Measurements from ENCODE around the gene EMILIN1. TPM values are rescaled to one million over a fixed set of nuclear protein-coding genes. Genes with fewer than 3 reads are reported as not detected.

The EMILIN1 gene
- total RNA-seq, 1 donor: 137 TPM

DNA sequence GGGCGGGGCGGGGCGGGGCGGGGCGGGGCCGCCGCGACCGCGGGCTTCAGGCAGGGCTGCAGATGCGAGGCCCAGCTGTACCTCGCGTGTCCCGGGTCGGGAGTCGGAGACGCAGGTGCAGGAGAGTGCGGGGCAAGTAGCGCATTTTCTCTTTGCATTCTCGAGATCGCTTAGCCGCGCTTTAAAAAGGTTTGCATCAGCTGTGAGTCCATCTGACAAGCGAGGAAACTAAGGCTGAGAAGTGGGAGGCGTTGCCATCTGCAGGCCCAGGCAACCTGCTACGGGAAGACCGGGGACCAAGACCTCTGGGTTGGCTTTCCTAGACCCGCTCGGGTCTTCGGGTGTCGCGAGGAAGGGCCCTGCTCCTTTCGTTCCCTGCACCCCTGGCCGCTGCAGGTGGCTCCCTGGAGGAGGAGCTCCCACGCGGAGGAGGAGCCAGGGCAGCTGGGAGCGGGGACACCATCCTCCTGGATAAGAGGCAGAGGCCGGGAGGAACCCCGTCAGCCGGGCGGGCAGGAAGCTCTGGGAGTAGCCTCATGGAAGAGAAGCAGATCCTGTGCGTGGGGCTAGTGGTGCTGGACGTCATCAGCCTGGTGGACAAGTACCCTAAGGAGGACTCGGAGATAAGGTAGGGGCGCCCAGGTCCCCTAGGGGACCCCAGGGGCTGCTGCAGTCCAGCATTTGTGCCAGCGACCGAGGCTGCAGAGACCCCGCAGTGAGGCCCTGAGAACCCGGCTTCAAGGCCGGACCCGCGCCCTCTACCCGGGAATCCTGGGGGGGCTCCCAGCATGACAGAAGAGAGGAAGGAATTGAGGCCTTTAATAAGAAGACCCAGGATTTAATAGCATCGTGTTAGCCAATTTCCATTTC lies 8.5 kb downstream of the EMILIN1 start, which contains the start of gene KHK:
TSS of gene KHK (plus strand) at position 49 of the 870 bp plus-strand sequence. CDS start at position 537, 488 bp downstream.
- Histone ChIP-seq H3K79me2 (ENCODE audit: insufficient read depth, low read length) (peaks cover 3% of the 10 kb centered on the region), H2AFZ (ENCODE audit: low read length) (no peak within 1 kb of the TSS), H3K36me3 (ENCODE audit: insufficient read depth, low read length) (peaks cover 20% of the 10 kb centered on the region), H4K20me1 (ENCODE audit: insufficient read depth, low read length) (peaks cover 19% of the 10 kb centered on the region), H3K27me3 (ENCODE audit: insufficient read depth, low read length) (no peaks in the 10 kb centered on the region), H3K9me3 (ENCODE audit: low read depth, low read length) (no peaks in the 10 kb centered on the region), H3K27ac (ENCODE audit: low read depth, low read length) (peak within 1 kb of the TSS; percentile 17), H3K4me2 (ENCODE audit: insufficient read depth, low read length) (peak within 1 kb of the TSS; percentile 79), H3K4me3 (ENCODE audit: insufficient read depth, low read length) (peak within 1 kb of the TSS; percentile 73), H3K4me1 (ENCODE audit: insufficient read depth, low read length) (peaks cover 4% of the 10 kb centered on the region)
- TF ChIP-seq, protein P1, sequence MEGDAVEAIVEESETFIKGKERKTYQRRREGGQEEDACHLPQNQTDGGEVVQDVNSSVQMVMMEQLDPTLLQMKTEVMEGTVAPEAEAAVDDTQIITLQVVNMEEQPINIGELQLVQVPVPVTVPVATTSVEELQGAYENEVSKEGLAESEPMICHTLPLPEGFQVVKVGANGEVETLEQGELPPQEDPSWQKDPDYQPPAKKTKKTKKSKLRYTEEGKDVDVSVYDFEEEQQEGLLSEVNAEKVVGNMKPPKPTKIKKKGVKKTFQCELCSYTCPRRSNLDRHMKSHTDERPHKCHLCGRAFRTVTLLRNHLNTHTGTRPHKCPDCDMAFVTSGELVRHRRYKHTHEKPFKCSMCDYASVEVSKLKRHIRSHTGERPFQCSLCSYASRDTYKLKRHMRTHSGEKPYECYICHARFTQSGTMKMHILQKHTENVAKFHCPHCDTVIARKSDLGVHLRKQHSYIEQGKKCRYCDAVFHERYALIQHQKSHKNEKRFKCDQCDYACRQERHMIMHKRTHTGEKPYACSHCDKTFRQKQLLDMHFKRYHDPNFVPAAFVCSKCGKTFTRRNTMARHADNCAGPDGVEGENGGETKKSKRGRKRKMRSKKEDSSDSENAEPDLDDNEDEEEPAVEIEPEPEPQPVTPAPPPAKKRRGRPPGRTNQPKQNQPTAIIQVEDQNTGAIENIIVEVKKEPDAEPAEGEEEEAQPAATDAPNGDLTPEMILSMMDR (IDR thresholded peaks at IDR 0.05; ENCODE audit: extremely low read depth, low read depth, low read length): no peak
- peak; percentile 87 for DNase-seq (ENCODE audit: insufficient read length, low spot score, missing footprints)

DNA sequence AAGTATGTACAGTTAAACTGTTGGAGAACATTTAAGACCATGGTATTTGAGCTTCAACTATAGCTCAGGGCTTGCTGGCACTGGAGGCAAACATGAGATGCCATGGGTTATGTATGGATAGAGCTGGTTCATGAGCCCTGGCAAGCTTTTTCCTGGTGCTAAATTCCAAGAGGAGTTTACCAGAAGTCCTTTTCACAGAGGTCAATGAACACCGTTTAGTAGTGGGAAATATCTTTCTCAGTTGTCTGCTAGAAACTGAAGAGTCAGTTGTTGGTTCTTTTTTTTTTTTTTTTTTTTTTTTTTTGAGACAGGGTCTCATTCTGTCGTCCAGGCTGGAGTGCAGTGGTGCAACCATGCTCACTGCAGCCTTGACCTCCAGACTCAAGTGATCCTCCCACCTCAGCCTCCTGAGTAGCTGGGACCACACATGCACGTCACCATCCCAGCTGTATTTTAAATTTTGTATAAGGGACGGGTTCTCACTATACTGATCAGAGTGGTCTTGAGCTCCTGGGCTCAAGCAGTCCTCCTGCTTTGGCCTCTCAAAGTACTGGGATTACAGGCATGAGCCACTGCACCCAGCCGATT lies 9.5 kb downstream of the EMILIN1 start:
- H3K27ac ChIP-seq (ENCODE audit: low read depth, low read length): no peak overlapping the region

DNA sequence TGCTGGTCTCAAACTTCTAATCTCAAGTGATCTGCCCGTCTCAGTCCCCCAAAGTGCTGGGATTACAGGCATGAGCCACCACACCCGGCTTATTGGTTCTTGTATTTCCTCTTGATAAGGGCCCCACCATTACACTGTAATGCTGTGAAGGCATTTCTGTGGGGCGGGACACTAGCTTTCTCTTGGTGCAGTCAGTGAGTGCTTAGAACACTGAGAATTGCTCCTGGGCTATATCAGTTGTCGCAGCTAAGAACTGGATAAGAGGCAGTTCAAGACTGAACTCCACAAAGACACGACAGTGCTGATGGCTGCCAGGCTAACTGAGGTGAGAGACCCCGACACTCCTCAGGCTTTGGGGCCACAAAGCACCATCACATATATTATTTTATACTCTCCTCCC lies 10.2 kb downstream of the EMILIN1 start:
- DNase-seq (ENCODE audit: insufficient read length, low spot score, missing footprints): peak; percentile 78
- Histone ChIP-seq H3K79me2 (ENCODE audit: insufficient read depth, low read length) (no peaks in the 10 kb centered on the region), H3K27ac (ENCODE audit: low read depth, low read length) (no peak overlapping the region), H3K36me3 (ENCODE audit: insufficient read depth, low read length) (peaks cover 4% of the 10 kb centered on the region), H3K4me3 (ENCODE audit: insufficient read depth, low read length) (no peak overlapping the region), H3K9me3 (ENCODE audit: low read depth, low read length) (no peaks in the 10 kb centered on the region), H3K27me3 (ENCODE audit: insufficient read depth, low read length) (no peaks in the 10 kb centered on the region), H2AFZ (ENCODE audit: low read length) (no peak overlapping the region), H3K4me1 (ENCODE audit: insufficient read depth, low read length) (peaks cover 4% of the 10 kb centered on the region), H3K4me2 (ENCODE audit: insufficient read depth, low read length) (no peak overlapping the region), H4K20me1 (ENCODE audit: insufficient read depth, low read length) (peaks cover 3% of the 10 kb centered on the region)
- TF ChIP-seq, protein P1 (IDR thresholded peaks at IDR 0.05; ENCODE audit: extremely low read depth, low read depth, low read length): no peak

More for the DNA sequence above, 9.5 kb downstream of the EMILIN1 start:
- H3K4me1 ChIP-seq (ENCODE audit: insufficient read depth, low read length): peaks cover 4% of the 10 kb centered on the region
- peaks cover 12% of the 10 kb centered on the region for H3K36me3 ChIP-seq (ENCODE audit: insufficient read depth, low read length)
- H2AFZ ChIP-seq (ENCODE audit: low read length): no peak overlapping the region
- H4K20me1 ChIP-seq (ENCODE audit: insufficient read depth, low read length): peaks cover 10% of the 10 kb centered on the region
- no peaks in the 10 kb centered on the region for H3K27me3 ChIP-seq (ENCODE audit: insufficient read depth, low read length)
- H3K79me2 ChIP-seq (ENCODE audit: insufficient read depth, low read length): no peaks in the 10 kb centered on the region
- H3K4me2 ChIP-seq (ENCODE audit: insufficient read depth, low read length): no peak overlapping the region
- TF ChIP-seq, protein P1 (IDR thresholded peaks at IDR 0.05; ENCODE audit: extremely low read depth, low read depth, low read length): no peak
- no peaks in the 10 kb centered on the region for H3K9me3 ChIP-seq (ENCODE audit: low read depth, low read length)
- no peak for DNase-seq (ENCODE audit: insufficient read length, low spot score, missing footprints)
- H3K4me3 ChIP-seq (ENCODE audit: insufficient read depth, low read length): no peak overlapping the region

All from osteoblast (primary cell).